Endometrial microvascular endothelial cells (primary cell): ENCODE results near the gene TBRG4. TPM values are rescaled to one million over a fixed set of nuclear protein-coding genes. Genes with fewer than 3 reads are reported as not detected.
"Not testable (repeated sequence)": the region's sequence is repeated elsewhere in the genome, so short reads cannot be mapped to it uniquely, and the experiment has no call there.

ENCODE experiments used
- in situ Hi-C: cut with HindIII; loops from 2 replicates; pipeline ENCODE4 v1.10.0; 2017; ENCODE audit warnings: low sequenced_read_pairs, low pct_unique_long_range_greater_than_20kb; ENCODE audit errors: inconsistent ontology term
- total RNA-seq: library from RNA; depleted of rRNA; stranded (reverse); fragments of >200 nt; gene quantifications from one replicate; pipeline ENCODE4 v1.2.3, GENCODE V29; 2015; ENCODE audit errors: inconsistent ontology term

Gene TBRG4
- total RNA-seq, 1 donor from 2014 or later, result 77.6 TPM

DNA sequence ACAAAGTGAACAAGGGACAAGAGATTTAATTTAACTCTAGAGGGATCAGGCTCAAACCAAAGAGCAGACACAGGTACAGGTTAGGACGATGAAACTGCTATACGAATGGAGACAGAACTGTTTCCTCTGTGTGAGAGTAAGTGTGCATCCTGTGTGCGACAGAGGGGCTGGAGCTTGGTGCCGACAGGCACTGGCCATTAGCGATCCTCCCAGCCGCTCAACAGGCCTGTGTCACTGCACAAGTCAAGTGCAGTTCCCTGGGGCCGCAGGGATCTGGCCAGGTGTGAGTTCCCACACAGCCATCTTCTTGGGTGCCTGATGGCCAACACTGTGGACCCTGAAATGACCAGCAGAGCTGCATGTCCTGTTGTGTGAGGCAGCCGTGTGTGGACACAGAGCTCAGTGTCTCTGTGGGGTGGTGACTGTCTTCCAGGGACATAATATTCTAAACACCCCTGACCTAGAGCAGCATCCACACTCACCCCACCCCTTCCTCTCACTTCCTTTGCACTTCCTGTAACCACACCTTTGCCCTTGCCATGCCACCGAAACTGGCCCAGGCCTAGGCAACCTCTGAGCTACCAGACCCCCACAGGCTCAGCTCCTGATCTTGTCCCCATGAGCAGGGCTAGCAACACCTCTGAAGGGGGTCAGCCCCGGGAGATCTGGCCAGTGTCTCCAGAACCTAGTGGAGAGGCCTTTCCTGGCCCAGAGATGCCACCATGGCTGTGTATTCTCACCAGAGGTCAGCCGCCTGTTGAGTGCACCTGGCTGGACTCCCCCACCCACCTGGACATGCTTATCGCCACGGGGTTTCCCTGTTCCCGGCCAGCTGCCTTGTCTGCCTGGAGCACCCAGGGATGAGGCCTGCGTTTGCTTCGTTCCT is 11.7 kb upstream of the TBRG4 start:
- in situ Hi-C loops, result no loop called here

DNA sequence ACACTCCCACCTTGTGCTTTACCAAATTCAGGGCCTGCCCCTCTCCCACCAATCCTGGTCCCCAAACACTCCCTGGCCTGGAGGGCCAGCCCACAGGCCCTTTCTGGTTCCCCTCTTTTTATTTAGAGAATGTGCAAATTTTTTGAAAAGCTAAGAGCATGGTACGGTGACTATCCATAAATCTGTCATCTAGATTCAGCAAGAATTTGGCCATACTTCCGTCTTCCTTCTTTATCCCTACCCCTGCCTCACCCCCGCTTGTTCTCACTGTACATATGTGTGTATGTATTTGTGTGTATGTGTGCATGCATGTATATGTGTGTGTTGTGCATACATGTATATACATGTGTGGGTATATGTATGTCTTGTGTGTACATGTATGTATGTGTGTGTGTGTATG is 8.1 kb upstream of the TBRG4 start:
- in situ Hi-C loops, result no loop called here

DNA sequence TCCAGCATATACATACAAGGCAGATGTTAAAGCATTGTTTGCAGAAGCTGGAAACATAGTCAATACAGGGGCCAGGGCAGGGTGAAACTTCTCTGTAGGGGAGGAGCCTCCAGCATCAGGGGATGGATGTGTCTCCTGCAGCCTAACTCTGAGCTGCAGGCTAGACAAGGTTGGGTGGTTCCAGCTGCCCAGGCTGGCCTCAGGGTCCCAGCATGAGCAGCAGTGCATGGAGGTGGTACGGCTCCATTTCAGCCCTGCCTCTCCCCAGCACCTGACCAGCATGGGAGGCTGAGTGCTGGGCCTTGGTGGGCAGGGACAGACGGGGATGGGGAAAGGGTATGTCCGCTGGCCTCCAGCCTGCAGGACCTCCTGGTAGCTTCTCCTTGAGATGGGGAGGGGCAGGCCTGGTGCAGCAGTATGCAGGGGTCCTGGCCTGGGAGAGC is 7.4 kb upstream of the TBRG4 start:
- in situ Hi-C loops, result no loop called here

- in situ Hi-C loops, result no loop called here
Measured at GRCh38 chr7:45118292-45118691, 6.8 kb upstream of the TBRG4 start.

- in situ Hi-C loops, result no loop called here
Measured at GRCh38 chr7:45117582-45117981, 6.1 kb upstream of the TBRG4 start.

DNA sequence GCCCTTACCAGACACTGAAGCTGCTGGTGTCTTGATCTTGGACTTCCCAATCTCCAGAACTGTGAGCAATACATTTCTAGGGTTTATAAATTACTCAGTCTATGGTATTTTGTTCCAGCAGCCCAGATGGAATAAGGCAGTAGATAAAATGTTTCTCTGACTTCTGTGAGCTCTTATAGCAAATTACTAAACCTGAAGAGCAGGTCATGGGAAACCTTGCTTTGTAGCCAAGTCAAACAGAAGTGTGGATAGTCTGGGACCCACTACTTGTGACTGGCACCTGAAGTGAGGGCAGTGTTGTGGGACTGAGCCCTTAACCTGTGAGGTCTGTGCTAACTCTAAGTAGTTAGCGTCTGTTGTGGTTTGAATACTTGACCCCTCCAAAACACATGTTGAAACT is 4.6 kb upstream of the TBRG4 start:
- in situ Hi-C loops, result no loop called here

DNA sequence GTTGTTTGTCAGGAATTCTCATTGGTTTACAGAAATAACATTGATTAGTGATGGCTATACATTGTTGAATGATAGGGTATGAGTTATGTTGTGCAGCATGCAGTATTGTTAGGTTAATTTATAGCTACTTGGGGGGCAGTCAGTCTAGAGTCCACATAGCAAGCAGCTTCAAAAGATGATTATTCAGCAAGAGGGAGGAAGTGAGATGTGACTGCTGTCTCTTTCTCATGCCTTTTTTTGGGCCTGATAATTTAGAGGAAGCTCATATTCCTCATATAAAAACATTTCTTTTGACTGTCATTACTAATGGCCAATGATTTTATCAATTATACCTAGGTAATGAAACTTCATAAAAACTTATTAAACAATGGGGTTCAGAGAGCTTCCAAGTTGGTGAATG is 3.4 kb upstream of the TBRG4 start:
- in situ Hi-C loops, result no loop called here

DNA sequence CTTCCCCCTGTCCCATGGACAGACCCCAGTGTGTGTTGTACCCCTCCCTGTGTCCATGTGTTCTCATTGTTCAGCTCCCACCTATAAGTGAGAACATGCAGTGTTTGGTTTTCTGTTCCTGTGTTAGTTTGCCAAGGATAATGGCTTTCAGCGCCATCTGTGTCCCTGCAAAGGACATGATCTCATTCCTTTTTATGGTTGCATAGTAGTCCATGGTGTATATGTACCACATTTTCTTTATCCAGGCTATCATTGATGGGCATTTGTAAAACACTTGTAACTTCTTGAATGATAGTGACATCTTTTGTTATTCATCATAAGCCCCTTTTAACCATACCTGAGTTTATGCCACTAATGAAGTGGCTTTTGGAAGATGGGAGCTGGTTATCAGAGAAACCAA is 2.8 kb upstream of the TBRG4 start:
- in situ Hi-C loops, result not testable (repeated sequence)

DNA sequence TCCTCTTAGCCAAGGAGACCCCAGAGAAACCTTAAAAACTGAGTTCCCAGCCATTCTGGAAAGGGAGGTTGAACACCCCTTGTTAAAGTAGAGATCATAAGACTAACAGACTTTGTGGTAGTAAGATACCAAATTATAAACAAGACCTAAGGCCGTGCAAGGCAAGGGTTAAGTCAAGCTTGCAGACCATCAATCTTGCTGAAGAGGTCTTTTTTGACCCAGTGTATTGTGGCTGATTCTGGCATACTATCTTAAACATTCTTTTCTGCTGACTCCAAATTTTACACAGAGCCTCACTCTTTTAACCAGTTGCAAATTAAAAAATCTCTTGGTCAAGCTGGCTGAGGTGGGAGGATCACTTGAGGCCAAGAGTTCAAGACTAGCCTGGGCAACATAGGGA is 1.2 kb upstream of the TBRG4 start:
- in situ Hi-C loops, result no loop called here

DNA sequence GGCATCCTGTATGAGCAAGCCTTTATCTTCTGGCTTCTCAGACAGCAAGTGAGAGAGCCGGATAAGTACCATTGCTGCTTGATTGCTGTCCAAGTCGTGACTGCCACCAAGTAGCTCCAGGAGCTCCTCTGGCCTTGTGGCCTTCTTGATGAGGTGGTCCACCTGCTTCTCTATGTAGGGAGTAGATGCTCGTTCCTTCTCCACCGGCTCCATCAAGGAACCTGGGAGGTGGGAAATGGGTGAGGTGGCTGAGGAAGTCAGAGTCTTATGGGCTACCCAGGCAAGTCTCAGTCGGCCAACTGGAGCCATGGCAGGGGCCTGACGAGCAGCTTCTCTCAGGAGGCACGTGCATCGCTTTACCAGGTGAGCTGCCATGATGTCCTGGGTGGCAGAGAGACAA is 2.6 kb downstream of the TBRG4 start:
- in situ Hi-C loops, result no loop called here

DNA sequence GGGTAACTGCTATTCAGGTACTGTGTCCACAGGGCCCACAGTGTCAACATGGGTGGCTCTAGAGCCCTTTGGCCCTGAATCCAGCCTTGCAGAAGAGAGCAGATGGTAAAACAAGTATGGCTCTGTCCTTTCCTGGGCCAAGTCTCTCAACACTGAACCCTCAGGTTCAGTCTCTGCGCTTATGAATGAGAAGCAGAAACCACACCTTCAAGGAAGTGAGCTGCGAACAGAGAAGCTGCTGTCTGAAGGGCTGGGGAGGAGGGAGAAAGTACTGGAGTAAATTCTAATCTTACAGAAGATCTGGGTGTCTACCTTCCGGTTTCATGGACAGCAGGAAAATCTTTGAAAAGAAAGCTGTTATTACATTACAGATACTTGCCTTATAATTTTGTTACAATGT is 4.1 kb downstream of the TBRG4 start:
- in situ Hi-C loops, result no loop called here

DNA sequence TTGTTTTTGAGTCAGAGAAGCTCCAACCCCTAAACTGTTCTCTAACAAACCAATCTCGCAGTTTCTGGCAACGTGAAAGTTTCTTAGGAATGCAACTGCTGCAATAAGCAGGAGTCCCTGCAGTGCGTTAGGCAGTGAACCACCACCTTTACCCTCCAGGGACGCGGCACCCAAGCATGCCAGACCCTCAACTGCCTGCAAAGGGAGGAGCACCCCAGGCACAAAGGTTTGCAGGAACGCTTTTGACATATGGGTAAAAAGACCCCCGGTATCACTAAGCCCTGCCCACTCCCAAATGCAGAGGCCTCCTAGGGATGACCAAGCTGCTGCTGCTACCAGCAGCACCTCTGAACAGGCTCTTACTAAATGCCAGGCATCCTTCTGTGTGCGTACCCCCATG is 4.7 kb downstream of the TBRG4 start:
- in situ Hi-C loops, result no loop called here

GRCh38 chr7:45105588-45106188 is 5.8 kb downstream of the TBRG4 start:
- in situ Hi-C loops, result no loop called here

- in situ Hi-C loops, result no loop called here
Measured at GRCh38 chr7:45104844-45105587, 6.5 kb downstream of the TBRG4 start.

DNA sequence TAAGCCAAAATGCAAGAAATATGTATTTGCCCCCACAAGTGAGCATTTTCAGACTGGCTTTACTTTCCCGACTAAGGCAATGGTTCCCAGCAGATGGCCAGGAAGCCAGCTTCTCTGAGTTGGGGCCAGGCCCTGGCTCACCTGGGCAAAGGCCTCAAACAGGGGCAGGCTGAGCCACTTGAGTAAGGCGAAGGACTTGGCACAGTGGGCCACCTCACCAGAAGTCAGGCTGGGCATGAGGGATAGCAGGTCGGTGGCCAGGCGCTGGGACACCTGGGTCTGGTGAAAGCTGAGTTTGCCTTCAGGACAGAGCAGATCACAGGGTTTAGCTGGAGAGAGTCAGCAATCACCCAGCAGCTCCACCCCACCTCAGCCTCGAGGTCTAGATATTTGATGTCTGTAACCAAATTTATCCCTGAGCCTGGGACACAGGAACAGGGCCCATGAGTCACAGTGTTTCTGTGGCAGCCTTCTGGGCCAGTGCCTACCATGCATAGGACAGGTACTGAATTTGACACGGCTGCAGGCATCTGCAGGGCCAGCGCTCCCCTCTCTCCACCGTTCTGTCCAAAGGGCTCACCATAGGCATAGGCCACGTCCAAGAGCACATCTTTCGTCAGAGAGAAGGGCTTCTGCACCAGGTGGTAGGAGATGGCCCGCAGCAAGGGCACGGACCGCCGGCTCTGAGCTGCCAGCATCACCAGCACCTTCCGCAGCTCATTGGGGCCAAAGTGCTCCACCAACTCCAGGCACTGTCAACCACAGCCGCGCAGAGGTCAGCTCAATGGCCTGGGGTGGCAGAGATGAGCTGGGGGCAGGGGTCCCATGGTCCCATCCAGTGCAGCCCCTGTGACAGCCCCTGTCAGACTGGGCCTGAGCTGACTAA is 7.3 kb downstream of the TBRG4 start:
- in situ Hi-C loops, result no loop called here

DNA sequence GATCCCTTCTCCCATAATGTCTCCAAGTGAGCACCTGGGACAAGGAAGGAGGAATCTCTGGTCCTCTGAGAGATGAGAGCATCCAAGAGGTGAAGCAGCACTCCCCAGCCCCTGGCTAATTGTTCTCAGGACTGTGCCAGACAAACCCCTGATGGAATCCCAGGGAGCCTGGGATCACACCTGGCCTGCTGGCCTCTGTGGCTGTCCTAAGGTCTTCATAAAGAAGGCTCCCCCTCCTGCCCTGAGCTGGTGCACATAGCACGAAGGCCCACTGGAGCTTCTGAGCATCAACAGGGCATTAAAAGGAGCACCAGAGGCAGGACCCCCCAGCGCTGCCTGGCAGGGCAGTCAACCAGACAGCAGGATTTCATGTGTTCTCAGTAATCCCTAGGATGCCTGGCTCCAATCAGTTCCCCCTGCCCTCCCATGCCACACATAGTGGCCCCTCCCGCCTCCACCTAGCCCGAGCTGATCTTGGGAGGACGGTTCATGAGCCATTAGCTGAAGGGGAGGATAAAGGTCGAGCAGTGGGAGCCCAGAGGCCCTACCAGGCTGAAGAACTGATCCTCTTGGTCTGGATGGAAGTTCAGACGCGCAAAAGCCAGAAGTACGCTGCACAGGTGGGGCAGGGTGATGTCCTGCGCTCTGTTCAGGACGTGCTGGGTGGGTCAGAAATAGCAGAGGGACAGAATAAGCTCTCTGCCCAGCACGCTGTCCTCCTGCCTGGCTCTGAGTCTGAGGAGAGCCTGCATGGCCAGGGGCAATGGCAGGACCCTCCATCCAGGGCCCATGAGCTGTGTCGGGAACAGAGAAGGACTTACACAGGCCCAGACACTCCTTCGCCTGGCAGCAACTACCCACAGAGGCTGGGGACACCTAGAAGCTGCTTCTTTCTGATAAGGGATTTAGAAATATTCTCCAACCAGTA is 8.4 kb downstream of the TBRG4 start:
- in situ Hi-C loops, result no loop called here

DNA sequence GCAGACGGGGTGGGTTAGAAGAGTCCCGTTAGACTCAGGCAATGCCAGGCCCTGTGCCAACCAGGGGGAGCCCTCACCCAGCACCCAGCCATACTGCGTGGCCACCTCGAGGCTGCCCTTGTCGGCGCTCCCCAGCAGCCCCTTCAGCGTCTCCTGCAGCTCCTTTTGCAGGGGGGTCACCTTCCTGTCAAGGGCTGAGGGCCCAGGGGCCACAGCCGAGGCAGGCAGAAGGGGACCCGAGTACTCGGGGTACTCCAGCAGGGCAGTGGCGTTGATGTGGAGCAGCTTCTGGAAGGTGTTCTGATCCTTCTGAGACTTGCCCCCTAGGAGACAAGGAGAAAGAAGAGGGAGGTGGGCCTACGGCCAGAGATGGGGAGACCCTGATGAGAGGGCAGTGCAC is 9.7 kb downstream of the TBRG4 start:
- in situ Hi-C loops, result no loop called here
